HG02981 (cell line): ENCODE results near the gene SMPDL3B.
A peak's percentile ranks its signal among the peaks of the same experiment; 100 is the strongest.

Experiments used
- ATAC-seq: cut with Tn5 transposase; IDR thresholded peaks from one replicate; pipeline ENCODE4 v1.9.1; 2021; ENCODE audit warnings: mild to moderate bottlenecking, moderate library complexity; ENCODE audit not compliant: unreplicated experiment

The SMPDL3B gene

GRCh38 chr1:27940297-27940696 lies 5.5 kb downstream of the SMPDL3B start:
- ATAC-seq, result no peak

DNA sequence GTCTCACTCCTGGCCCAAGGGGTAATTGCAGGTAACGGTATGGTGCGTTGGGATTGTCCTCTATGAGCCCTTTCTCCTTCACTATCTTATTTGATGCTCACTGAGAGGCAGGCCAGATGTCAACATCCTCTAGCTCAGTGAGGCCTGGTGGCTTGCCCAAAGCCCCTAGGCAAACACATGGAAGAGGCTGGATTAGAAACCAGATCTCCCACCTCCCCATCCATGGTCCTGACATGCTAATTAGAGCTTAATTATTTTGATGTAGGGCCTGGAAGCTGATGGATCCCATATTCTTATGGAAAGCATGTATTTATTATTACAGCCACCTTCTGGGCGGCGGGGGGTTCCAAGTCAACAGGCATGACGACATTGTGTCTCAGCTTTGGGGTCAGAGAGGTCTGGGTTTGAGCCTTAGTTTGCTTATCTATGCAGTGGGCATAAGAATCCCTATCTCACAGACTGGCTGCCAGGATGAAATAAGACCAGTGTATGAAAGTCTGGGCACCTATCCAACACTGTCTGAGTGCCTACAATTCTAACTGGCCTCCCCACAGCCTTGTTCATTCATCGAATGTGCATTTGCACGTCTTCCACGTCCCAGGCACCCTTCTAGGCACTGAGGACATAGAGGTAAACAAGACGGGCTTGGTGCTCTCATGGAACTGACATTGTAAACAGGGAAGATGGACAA lies 6.2 kb downstream of the SMPDL3B start:
- no peak for ATAC-seq

DNA sequence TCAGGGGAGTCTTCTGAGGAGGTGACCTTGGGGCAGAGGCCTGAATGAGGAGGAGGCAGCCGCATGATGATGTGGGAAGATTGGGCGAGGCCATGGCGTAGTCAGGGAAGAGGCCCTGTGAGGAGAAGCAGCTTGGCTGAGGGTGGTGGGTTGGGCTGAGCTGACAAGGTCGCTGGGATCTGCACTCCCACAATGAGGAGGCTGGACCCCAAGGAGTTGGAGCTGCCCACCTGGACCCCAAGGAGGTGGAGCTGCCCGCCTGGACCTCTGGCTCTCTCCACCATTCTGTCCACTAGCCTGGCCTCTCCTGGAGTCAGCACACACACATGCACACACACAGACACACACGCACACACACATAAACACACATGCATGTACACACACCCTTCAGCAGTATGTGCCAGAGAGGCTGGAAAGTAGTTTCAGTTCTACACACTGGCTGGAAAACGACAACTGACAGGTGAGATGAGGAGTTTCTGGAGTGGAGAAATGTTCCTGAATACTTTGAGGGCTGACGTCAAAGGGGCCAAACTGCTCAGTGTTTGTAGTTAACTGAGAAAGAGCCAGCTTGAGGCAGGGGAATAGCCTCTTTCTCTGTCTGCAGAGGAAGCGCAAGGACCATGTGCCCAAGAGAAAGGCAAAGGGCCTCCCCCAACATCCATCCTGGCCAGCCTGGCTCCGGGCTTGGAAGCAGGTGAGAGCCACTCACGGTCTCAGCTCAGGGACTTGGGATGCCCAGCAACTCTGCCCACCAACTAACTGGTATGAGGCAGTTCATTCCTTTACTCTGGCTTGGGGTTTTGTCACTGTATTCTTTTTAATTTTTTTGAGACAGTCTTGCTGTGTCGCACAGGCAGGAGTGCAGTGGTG lies 7.1 kb downstream of the SMPDL3B start:
- ATAC-seq, result no peak

GRCh38 chr1:27945020-27945419 lies 10.2 kb downstream of the SMPDL3B start:
- ATAC-seq, result no peak

GRCh38 chr1:27949027-27949426 lies 14.2 kb downstream of the SMPDL3B start:
- ATAC-seq, result no peak

- ATAC-seq, result no peak
Measured at GRCh38 chr1:27951396-27951795, 16.6 kb downstream of the SMPDL3B start.

GRCh38 chr1:27952147-27952546 lies 17.3 kb downstream of the SMPDL3B start:
- no peak for ATAC-seq

GRCh38 chr1:27954186-27954585 lies 19.4 kb downstream of the SMPDL3B start:
- ATAC-seq, result no peak

- ATAC-seq, result no peak
Measured at GRCh38 chr1:27955076-27955475, 20.3 kb downstream of the SMPDL3B start.

DNA sequence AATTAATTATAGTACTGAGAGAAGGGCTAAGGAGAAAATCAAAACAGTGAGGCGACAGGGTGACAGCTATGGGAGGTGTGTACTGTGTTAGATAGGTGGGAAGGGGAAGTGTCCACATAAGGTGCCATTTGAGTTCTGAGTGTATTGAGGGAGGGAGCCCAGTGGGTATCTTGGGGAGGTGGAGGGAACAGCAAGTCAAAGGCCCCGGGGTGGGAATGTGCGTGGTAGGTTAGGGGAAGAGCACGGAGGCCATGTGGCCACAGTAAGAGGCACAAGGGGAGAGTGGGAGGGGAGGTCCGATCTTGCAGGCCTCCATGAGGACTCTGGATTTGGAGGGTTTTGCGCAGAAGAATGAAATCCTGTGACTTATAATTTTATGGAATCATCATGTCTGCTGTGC lies 22.0 kb downstream of the SMPDL3B start:
- no peak for ATAC-seq

DNA sequence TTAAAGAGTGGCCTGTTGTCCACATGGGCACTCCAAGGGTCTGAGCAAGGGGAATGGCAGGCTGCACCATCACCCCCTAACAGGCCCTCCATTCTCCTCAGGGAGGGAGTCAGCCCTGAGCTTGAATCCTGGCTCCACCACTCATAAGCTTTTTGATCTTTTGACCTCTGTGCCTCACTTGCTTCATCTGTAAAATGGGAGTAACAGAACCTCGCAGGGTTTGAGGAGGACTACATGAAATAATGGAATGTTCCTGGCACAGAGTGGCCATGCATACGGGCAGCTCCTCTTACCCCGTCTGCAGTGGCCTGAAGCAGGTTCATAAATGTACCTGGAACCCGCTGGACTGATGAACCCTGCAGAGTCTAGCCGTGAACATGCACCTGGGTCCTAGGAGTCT lies 22.9 kb downstream of the SMPDL3B start:
- no peak for ATAC-seq

DNA sequence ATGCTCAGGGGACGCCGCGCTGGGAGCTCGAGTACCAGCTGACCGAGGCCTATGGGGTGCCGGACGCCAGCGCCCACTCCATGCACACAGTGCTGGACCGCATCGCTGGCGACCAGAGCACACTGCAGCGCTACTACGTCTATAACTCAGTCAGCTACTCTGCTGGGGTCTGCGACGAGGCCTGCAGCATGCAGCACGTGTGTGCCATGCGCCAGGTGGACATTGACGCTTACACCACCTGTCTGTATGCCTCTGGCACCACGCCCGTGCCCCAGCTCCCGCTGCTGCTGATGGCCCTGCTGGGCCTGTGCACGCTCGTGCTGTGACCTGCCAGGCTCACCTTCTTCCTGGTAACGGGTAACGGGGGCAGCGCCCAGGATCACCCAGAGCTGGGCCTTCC lies 23.7 kb downstream of the SMPDL3B start:
- no peak for ATAC-seq

DNA sequence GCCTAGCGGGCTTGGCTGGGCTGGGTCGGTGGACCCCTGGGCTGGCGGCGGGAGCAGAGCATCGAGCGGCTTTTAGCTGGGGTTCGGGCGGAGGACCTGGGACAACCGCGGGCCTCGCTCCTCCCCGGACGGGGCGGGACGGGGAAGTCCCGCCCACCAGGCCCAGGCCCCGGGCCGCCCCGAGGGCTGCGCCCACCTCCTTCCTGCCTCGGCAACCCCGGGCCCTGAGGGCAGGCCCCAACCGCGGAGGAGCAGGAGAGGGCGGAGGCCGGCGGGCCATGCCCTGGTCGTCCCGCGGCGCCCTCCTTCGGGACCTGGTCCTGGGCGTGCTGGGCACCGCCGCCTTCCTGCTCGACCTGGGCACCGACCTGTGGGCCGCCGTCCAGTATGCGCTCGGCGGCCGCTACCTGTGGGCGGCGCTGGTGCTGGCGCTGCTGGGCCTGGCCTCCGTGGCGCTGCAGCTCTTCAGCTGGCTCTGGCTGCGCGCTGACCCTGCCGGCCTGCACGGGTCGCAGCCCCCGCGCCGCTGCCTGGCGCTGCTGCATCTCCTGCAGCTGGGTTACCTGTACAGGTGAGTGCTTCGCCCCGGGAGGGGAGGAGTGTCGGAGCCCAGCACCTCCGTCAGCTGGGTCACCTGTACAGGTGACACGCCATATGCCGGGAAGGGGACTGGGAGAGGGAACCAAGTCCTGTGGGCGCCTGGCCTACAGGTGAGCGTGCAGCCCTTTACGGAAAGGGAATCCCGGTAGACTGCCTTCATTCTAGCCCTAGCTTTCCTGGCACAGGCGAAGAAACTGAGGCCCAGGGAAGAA lies 25.2 kb downstream of the SMPDL3B start, which contains the start of gene XKR8:
TSS of gene XKR8 (plus strand) at position 182 of the 812 bp plus-strand sequence. CDS start at position 279, 97 bp downstream.
- ATAC-seq, result peak; percentile 80

DNA sequence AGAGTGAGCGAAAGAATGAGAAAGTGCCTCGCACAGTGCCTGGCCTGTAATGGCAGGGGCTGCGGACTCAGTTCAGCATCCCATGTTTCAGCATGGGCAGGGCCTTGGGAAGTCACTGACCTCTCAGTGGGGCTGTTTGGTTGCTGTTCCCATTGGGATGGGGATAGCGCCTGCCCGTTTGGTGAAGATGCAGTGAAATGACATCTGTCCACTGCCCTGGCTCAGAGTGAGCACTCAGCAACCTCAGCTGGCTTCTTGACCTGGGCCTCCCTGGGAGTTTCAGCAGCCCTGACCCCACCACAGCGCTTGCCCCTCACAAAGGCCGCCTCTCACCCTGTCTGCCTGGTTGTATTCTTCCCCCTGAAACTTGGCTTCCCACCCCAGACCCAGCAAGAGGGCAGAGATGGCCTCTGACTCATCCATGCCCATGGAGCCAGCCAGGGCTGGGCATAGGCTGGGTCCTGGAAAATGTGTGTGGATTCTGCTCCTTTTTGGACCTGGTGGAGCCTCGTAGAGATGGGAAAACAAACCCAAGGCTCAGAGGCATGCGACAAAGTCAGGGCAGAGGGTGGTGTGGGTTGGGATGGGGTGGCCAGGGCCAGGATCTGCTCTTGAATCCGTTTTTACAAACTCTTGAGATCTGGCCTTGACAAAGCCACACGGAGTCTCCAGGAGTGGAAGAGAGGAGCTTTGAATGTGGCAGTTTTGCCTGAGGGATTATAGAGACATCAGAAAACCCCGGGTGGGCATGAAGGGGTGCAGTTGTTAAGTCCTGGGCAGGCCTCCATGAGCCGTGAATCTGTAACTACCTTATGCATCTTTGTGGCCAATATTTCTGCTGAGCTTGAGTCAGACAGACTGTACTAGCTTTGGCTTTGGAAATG lies 26.2 kb downstream of the SMPDL3B start:
- no peak for ATAC-seq

- no peak for ATAC-seq
Measured at GRCh38 chr1:27961646-27962221, 26.9 kb downstream of the SMPDL3B start.

- ATAC-seq, result no peak
Measured at GRCh38 chr1:27963393-27963792, 28.6 kb downstream of the SMPDL3B start.

GRCh38 chr1:27966402-27967105 lies 31.8 kb downstream of the SMPDL3B start:
- no peak for ATAC-seq

DNA sequence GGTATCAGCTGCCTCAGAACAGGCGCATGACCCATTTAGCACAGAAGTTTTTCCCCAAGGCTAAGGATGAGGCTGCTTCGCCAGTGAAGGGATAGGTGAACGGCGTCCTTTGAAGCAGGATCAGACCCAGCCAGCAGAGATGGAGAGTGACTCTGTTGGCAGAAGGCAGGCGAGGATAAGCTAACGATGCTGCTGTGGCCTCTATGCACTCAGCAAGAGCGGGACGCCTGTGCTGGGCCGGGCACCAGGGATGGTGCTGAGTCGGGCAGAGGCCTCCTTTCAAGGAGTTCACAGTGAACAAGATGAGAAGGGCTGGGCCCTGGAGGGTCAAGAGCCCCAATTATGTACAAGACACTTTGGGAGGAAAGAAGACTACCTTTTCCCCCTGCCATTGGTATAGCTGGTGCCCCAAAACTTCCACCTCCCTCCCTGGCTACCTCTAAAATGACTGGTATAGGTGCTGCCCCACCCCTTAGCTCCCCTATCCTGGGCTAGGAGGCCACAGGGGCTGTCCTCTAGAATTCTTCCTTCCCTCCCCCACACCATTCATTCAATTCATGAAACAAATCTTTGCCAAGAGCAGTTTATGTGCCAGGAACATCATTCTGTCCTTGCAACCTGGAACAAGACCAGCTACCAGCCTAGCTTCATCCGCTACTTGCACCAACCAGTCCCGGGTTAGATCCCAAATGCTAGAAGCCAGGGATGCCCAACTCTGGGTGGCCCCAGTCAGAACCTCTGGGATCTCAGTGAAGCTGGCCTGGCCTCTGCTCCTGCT lies 32.5 kb downstream of the SMPDL3B start:
- ATAC-seq, result no peak
